Measurements from ENCODE around the gene CASQ1. TPM values are rescaled to one million over a fixed set of nuclear protein-coding genes. Genes with fewer than 3 reads are reported as not detected.

The CASQ1 gene
- total and polyA plus RNA-seq, 2 donors (not counting 1 experiment from before 2014, with no cell fraction given), result not detected

- Histone ChIP-seq H3K4me2 (replicated peaks; ENCODE audit: low read depth, low read length, poor library complexity, severe bottlenecking) (no peak overlapping the region), H3K27me3 (replicated peaks in 1 of 4; ENCODE audit: control extremely low read depth in 1 of 4, control insufficient read depth in 3 of 4, insufficient read depth in 4 of 4, low read length in 3 of 4) (no peaks in the 10 kb centered on the region), H2AFZ (ENCODE audit: insufficient read depth, low read depth, low read length, poor library complexity, severe bottlenecking) (no peak overlapping the region), H3K79me2 (ENCODE audit: control insufficient read depth, insufficient read depth, low read length) (peaks cover 3% of the 10 kb centered on the region), H3K4me3 (ENCODE audit: control extremely low read depth in 1 of 5, extremely low read depth in 1 of 5, insufficient read depth in 1 of 5, low read depth in 2 of 5, low read length in 4 of 5) (no peak overlapping the region), H3K4me1 (ENCODE audit: control insufficient read depth in 2 of 2, insufficient read depth in 2 of 2, low read length in 2 of 2) (peaks cover 19 to 25% of the 10 kb centered on the region in 2 donors), H3K36me3 (replicated peaks in 1 of 2; ENCODE audit: control extremely low read depth in 1 of 2, control insufficient read depth in 1 of 2, extremely low read depth in 1 of 2, insufficient read depth in 2 of 2, low read length in 1 of 2) (no peaks in the 10 kb centered on the region), H3K9ac (ENCODE audit: low read length) (no peak overlapping the region), H4K20me1 (ENCODE audit: control insufficient read depth, insufficient read depth, low read length, poor library complexity, severe bottlenecking) (no peaks in the 10 kb centered on the region), H3K27ac (ENCODE audit: low read length in 2 of 2) (peak overlapping the region in 1 of 2 donors; percentile 8), H3K9me3 (ENCODE audit: control extremely low read depth in 1 of 3, control insufficient read depth in 2 of 3, insufficient read depth in 1 of 3, low read length in 2 of 3) (no peaks in the 10 kb centered on the region)
- 100% methylated on average over 1 of the region's 4 CpGs for WGBS (ENCODE audit: insufficient coverage)
- intact Hi-C loops (cut with micrococcal nuclease), result no loop called here
- Mint-ChIP-seq H3K4me3 (no peak overlapping the region), H3K9me3 (ENCODE audit: insufficient read depth) (no peaks in the 10 kb centered on the region), H3K27me3 (no peaks in the 10 kb centered on the region), H3K4me1 (peaks cover 27% of the 10 kb centered on the region), H3K27ac (peak overlapping the region; percentile 17)
- no peak for DNase-seq
- CTCF ChIA-PET, result interaction anchor here (0.9 to 9.7 kb wide), 6 partner anchors 9 to 178 kb away, joined by 3 to 77 read pairs (median 37); no protein-coding TSS in a partner anchor
- no peak for TF ChIP-seq EZH2 (IDR thresholded peaks at IDR 0.05; ENCODE audit: borderline replicate concordance, insufficient read depth, low read depth, low read length, poor library complexity, severe bottlenecking)
- no peak for TF ChIP-seq CTCF (IDR thresholded peaks at IDR 0.05)
- no peak for ATAC-seq (ENCODE audit: low read depth)
- POLR2A ChIA-PET, result no interaction called here
These were observed 10.4 kb downstream of the CASQ1 start for GRCh38 chr1:160200786-160201185.

GRCh38 chr1:160204526-160205241 lies 14.3 kb downstream of the CASQ1 start:
- WGBS (ENCODE audit: insufficient coverage), result no CpG with 5 or more reads among the region's 7 CpGs
- ATAC-seq (ENCODE audit: low read depth) (peak; percentile 80), DNase-seq (peak; percentile 90)
- Histone ChIP-seq H4K20me1 (ENCODE audit: control insufficient read depth, insufficient read depth, low read length, poor library complexity, severe bottlenecking) (no peaks in the 10 kb centered on the region), H3K79me2 (ENCODE audit: control insufficient read depth, insufficient read depth, low read length) (peaks cover 15% of the 10 kb centered on the region), H3K9ac (ENCODE audit: low read length) (peak overlapping the region; percentile 87), H3K4me2 (replicated peaks; ENCODE audit: low read depth, low read length, poor library complexity, severe bottlenecking) (peak overlapping the region; percentile 94), H3K27ac (ENCODE audit: low read length in 2 of 2) (peak overlapping the region; percentile 98 to 99), H3K36me3 (replicated peaks in 1 of 2; ENCODE audit: control extremely low read depth in 1 of 2, control insufficient read depth in 1 of 2, extremely low read depth in 1 of 2, insufficient read depth in 2 of 2, low read length in 1 of 2) (peaks cover 3 to 17% of the 10 kb centered on the region in 2 experiments), H3K27me3 (replicated peaks in 1 of 4; ENCODE audit: control extremely low read depth in 1 of 4, control insufficient read depth in 3 of 4, insufficient read depth in 4 of 4, low read length in 3 of 4) (no peaks in the 10 kb centered on the region), H3K4me1 (ENCODE audit: control insufficient read depth in 2 of 2, insufficient read depth in 2 of 2, low read length in 2 of 2) (peaks cover 26 to 35% of the 10 kb centered on the region in 2 donors), H3K9me3 (ENCODE audit: control extremely low read depth in 1 of 3, control insufficient read depth in 2 of 3, insufficient read depth in 1 of 3, low read length in 2 of 3) (no peaks in the 10 kb centered on the region), H3K4me3 (ENCODE audit: control extremely low read depth in 1 of 5, extremely low read depth in 1 of 5, insufficient read depth in 1 of 5, low read depth in 2 of 5, low read length in 4 of 5) (peak overlapping the region; percentile 34 to 99 (median 56)), H2AFZ (ENCODE audit: insufficient read depth, low read depth, low read length, poor library complexity, severe bottlenecking) (peak overlapping the region; percentile 34)
- H3K9me3 Mint-ChIP-seq (ENCODE audit: insufficient read depth), result no peaks in the 10 kb centered on the region
- TF ChIP-seq CTCF (IDR thresholded peaks at IDR 0.05), result no peak
- TF ChIP-seq EZH2 (IDR thresholded peaks at IDR 0.05; ENCODE audit: borderline replicate concordance, insufficient read depth, low read depth, low read length, poor library complexity, severe bottlenecking), result no peak
- no peaks in the 10 kb centered on the region for H3K27me3 Mint-ChIP-seq
- ChIA-PET POLR2A (interaction anchor here (0.6 to 1.6 kb wide), 6 partner anchors 8 to 58 kb away, joined by 3 to 7 read pairs (median 4); partner anchors contain the start of gene DCAF8), CTCF (interaction anchor here (0.8 to 9.7 kb wide), 10 partner anchors 9 to 167 kb away, joined by 3 to 77 read pairs (median 8); no protein-coding TSS in a partner anchor)
- H3K27ac Mint-ChIP-seq, result peak overlapping the region; percentile 90
- peaks cover 62% of the 10 kb centered on the region for H3K4me1 Mint-ChIP-seq
- H3K4me3 Mint-ChIP-seq, result peak overlapping the region; percentile 88
- intact Hi-C loops (cut with micrococcal nuclease), result loop anchor here (1.0 to 2.0 kb wide), 3 partner anchors 11 to 81 kb away; partner anchors contain the start of genes DCAF8 and PEX19

All from B cell (primary cell).